HG03520 (cell line): ENCODE measurements around the gene MICA.
"Not testable (repeated sequence)": the region's sequence is repeated elsewhere in the genome, so short reads cannot be mapped to it uniquely, and the experiment has no call there.

Source experiments
- ATAC-seq: cut with Tn5 transposase; IDR thresholded peaks from one replicate; pipeline ENCODE4 v1.9.1; 2021; ENCODE audit warnings: mild to moderate bottlenecking, moderate library complexity; ENCODE audit not compliant: unreplicated experiment

The MICA gene

DNA sequence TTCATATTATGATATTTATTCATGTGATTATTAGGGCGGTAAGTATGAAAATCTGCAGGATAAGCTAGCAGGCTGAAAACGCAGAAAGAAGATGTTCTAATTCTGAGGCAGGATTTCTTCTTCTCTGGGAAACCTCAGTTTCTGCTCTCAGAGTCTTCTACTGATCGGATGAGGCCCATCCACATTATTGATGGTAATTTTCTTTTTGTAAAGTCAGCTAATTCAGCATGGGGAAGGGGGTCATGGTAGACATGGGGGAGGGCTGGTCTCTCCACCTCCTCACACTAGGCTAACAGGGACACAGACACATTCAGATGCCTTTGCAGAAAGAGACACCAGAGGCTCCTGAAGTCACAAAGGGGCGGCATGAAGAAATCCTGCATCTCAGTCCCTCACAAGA, 21.7 kb upstream of the MICA start:
- ATAC-seq = no peak

DNA sequence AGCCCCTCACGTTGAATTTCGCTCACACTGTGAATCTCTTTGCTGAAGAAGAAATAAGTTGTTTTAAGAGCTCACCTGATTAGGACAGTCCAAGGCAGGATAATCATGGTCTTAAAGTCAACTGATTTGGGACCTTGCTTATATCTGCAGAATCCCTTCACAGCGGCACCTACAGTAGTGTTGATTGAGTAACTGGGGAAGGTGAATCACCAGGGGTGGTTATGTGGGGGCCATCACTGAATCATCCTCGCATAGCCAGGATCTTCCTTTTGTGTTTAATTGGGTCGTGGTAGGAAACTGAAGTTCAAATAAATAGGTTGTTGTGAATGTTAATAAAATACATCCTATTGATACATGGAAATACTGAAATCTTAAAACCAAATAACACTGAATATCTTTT, 20.2 kb upstream of the MICA start:
- no peak for ATAC-seq

DNA sequence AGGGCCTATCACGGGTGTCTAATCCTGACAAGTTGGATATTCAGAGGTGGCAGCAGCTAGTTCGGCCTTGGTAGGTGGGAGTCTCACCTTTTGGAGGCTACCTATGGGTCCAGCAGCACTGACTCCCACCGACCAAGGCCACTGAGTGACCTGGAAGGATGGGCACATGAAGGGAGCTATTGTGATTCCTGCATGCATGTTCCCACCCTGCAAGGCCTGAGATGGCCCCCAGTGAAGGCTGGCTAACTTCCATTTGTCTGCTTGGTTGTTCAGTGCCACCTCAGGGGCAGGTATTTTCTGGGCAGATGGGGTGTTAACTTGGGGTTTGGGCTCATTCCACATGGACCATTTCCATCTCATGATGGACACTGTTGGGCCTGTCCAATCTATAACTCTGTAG, 18.4 kb upstream of the MICA start:
- no peak for ATAC-seq

GRCh38 chr6:31386099-31386498, 17.3 kb upstream of the MICA start:
- ATAC-seq = no peak

DNA sequence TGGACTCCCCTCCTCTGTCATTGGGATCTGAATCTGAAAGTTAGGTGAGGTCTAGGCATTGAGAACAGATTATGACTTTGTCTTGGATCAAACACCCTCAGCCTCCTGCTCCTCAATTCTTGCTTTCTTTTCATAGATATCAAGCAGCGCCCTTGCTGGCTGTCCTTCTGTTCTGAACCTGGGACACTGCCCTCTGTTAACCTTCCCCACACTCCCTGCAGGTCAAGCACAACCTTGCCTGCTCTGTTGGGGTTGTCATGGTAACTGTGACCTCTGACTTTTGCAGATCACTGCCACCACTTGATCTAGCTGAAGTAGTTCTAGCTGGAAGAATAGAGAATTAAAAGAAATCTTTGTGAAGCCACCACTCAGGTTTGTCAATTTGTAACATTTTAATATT, 16.4 kb upstream of the MICA start:
- no peak for ATAC-seq

- ATAC-seq = not testable (repeated sequence)
These were observed 14.2 kb upstream of the MICA start for GRCh38 chr6:31388916-31389801.

GRCh38 chr6:31389802-31390132, 13.6 kb upstream of the MICA start:
- ATAC-seq = not testable (repeated sequence)

DNA sequence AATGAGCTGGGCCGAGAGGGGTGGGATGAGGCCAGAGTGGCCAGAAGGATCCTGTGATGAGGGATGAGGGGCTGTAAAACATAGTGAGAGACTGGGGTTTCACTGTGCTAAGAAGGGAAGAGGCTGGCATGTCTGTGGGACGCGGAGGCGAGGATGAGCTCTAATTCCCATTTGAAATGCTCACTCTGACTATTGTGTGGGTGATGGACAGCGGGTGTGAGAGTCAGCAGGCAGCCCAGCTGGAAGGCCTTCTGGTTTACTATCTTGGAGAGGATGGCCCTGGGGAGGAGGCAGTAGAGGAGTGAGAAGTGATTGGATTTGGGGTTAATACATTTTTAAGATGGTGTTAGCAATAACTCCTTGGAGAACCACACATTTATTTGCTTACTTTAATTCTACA, 9.5 kb upstream of the MICA start:
- ATAC-seq = no peak

DNA sequence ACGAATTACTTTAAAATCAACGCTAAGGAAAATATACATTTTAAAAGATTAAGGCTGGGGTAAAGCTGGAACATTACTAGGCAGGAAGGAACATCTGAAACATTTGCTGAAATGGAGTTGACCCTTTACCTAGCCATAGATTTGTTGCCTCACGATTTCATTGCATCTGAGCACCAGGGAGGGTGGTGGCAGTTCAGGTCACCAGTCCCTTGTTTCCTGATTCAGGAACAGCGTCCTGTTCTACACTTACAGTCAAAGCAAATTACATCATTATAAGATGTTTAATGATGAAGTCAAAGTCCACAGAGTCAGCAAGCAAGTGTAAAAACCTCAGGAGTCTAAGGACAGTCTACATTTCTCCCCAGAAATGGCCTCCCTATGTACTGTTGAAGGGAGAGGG, 9.0 kb upstream of the MICA start:
- no peak for ATAC-seq

- ATAC-seq = no peak
These were observed 7.6 kb upstream of the MICA start for GRCh38 chr6:31395832-31396231.

- ATAC-seq = no peak
These were observed 6.8 kb upstream of the MICA start for GRCh38 chr6:31396422-31397152.

GRCh38 chr6:31397153-31397499, 6.3 kb upstream of the MICA start:
- not testable (repeated sequence) for ATAC-seq

DNA sequence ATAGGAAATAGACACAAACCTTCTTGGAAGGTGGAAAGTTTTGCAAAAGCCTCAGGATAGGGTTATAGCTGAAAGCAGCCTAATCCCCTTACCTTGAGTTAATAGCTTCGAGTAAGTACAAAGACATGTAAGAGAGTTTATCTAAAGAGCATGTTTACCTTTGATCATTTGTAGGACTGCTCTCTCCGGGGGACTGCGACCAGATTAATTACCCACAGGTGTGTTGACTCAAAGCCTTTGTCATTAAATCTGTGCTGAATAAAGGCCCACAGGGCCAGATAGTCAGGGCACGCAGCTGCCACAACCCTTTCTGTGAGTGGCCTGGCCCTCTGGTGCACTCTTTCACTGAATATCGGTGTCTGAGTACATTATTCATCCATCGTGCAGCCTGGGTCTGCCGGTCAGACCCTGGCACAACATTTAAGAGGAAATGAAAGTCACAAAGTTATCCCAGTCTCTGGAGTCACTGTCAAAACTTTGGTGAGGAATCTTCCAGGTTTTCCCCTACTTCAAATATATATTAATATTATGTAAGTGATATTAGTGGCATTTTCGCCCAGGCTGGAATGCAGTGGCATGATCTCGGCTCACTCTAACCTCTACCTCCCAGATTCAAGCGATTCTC, 5.4 kb upstream of the MICA start:
- no peak for ATAC-seq

GRCh38 chr6:31399589-31400466, 3.6 kb upstream of the MICA start:
- ATAC-seq = no peak

GRCh38 chr6:31400467-31401289, 2.7 kb upstream of the MICA start:
- peak; percentile 39 for ATAC-seq

- ATAC-seq = no peak
These were observed 2.0 kb upstream of the MICA start for GRCh38 chr6:31401403-31401802.

DNA sequence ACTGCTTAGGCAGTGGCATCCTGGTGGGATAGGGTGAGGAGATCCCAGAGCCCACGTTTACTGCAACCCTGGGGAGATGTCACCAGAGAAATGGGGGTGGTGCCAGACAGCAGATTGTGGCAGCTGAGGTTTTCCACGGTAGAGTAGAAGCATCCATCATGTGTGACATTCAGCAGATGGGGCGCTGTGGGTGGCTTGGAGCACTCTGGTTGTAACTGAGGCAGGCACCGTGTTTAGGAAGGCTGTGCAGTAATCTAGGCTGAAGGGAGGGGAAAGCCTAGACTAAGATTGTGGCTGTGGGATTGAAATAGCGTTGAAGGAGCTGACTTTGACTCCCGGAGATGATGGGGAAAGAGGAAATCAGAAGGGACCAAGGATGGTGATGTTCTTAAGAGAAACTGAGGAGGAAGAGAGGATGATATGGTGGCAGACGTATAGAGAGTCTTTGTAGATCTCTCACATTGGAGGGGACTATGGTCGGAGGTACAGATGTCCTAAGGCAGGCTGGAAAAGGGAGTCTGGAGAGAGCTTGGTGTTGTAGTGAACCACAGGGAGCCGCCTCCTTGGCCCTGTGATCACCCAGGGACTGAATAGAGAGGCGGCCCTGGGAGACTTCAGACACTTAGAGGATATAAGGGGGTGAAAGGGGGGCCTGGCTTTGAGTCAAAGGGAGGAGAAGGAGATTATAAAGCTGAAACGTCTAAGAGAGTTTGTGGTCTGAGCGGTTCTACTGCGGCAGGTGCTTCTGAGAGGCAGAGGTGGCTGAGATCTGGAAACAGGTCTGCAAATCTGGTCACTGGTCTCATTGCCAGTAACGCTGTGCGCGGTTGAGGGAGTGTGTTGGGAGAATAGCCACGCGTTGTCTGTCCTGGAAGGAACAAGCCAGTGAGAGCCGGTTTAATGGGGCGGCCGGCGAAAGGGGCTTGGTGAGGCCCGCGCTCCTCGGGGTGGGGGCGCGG, 792 bp upstream of the MICA start:
- ATAC-seq = no peak

DNA sequence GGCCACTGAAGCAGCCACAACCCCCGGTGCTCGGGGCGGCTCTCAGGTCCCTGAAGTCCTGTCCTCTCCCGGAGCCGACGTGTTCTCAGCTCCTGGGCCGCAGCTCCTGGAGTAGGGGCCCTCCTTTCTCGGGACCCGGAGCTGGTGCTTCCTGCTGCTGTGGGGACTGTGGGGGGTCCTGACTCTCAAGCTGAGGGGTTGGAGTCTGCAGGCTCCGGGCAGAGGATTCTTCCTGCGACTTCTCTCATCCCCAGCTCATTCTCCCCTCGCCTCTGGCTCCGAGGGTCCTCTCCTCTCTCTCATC, 618 bp downstream of the MICA start:
- not testable (repeated sequence) for ATAC-seq

DNA sequence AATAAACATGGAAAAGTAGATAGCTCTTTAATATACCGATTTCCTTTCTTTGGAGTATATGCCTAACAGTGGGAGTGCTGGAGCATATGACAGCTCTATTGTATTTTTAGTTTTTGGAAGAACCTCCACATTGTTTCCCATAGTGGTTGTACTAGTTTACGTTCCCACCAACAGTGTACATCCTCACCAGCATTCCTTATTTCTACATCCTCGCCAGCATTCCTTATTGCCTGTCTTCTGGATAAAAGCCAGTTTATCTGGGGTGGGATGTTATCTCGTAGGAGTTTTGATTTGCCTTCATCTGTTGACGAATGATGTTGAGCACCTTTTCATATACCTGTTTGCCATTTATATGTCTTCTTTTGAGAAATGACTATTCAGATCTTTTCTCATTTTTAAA, 2.6 kb downstream of the MICA start:
- no peak for ATAC-seq
